Neural crest cell (in vitro differentiated cells): Measurements from ENCODE around the gene PPP2R5E. TPM values are rescaled to one million over a fixed set of nuclear protein-coding genes. Genes with fewer than 3 reads are reported as not detected.

Source experiments
- DNase-seq: peaks from one replicate; pipeline ENCODE4 v3.0.0; 2021; ENCODE audit warnings: low read depth, mixed read lengths, low spot score
- H3K27ac Mint-ChIP-seq: one replicate; pipeline ENCODE4 v1.8.0; 2021; ENCODE audit warnings: mild to moderate bottlenecking, mixed read lengths; ENCODE audit not compliant: unreplicated experiment
- H3K27me3 Mint-ChIP-seq: 2 replicates; pipeline ENCODE4 v1.8.0; 2021; ENCODE audit warnings: low read depth, mild to moderate bottlenecking, mixed read lengths
- H3K36me3 Mint-ChIP-seq: 2 replicates; pipeline ENCODE4 v1.8.0; 2021; ENCODE audit warnings: low read depth, mild to moderate bottlenecking, mixed read lengths
- H3K4me1 Mint-ChIP-seq: 2 replicates; pipeline ENCODE4 v1.8.0; 2021; ENCODE audit warnings: mixed read lengths
- H3K4me3 Mint-ChIP-seq: one replicate; pipeline ENCODE4 v1.8.0; 2021; ENCODE audit warnings: mild to moderate bottlenecking, mixed read lengths
- H3K9me3 Mint-ChIP-seq: 2 replicates; pipeline ENCODE4 v1.8.0; 2021; ENCODE audit warnings: mixed read lengths
- total RNA-seq: library from RNA; stranded (reverse); gene quantifications from 2 replicates; pipeline ENCODE4 v1.2.1, GENCODE V29; 2021
- TF ChIP-seq, protein P1 (sequence below): fragments of 200-600 bp; sonication (generic); conservative IDR thresholded peaks from 2 replicates; pipeline ENCODE4 v1.5.0; 2021; ENCODE audit warnings: antibody characterized with exemption, mild to moderate bottlenecking

The PPP2R5E gene
- total RNA-seq, 1 donor from 2014 or later, result 67.3 TPM

DNA sequence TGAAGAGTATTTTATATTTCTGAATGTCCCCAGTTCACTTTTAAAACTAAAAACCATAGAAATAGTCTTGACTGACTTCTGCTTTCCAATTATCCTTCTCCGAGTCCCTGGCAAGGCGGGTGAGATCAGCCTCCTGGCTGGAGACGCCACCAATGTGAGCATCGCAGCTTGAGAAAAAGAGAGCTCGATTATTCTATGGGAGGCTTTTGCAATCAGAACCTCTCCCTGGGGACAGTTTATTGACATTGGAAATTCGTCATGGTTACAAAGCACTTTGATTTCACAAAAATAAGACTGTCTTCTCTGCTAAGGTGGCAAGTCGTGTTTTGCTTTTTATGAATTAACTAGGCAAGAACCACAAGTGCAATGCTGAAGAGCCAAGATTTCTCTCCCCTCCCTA is 200.8 kb downstream of the PPP2R5E start:
- no peak for DNase-seq
- Mint-ChIP-seq H3K27me3 (peaks cover 8% of the 10 kb centered on the region), H3K4me3 (no peak overlapping the region), H3K27ac (no peak overlapping the region), H3K4me1 (peaks cover 10% of the 10 kb centered on the region), H3K9me3 (peaks cover 12% of the 10 kb centered on the region), H3K36me3 (no peaks in the 10 kb centered on the region)
- TF ChIP-seq, protein P1, sequence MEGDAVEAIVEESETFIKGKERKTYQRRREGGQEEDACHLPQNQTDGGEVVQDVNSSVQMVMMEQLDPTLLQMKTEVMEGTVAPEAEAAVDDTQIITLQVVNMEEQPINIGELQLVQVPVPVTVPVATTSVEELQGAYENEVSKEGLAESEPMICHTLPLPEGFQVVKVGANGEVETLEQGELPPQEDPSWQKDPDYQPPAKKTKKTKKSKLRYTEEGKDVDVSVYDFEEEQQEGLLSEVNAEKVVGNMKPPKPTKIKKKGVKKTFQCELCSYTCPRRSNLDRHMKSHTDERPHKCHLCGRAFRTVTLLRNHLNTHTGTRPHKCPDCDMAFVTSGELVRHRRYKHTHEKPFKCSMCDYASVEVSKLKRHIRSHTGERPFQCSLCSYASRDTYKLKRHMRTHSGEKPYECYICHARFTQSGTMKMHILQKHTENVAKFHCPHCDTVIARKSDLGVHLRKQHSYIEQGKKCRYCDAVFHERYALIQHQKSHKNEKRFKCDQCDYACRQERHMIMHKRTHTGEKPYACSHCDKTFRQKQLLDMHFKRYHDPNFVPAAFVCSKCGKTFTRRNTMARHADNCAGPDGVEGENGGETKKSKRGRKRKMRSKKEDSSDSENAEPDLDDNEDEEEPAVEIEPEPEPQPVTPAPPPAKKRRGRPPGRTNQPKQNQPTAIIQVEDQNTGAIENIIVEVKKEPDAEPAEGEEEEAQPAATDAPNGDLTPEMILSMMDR, result no peak

DNA sequence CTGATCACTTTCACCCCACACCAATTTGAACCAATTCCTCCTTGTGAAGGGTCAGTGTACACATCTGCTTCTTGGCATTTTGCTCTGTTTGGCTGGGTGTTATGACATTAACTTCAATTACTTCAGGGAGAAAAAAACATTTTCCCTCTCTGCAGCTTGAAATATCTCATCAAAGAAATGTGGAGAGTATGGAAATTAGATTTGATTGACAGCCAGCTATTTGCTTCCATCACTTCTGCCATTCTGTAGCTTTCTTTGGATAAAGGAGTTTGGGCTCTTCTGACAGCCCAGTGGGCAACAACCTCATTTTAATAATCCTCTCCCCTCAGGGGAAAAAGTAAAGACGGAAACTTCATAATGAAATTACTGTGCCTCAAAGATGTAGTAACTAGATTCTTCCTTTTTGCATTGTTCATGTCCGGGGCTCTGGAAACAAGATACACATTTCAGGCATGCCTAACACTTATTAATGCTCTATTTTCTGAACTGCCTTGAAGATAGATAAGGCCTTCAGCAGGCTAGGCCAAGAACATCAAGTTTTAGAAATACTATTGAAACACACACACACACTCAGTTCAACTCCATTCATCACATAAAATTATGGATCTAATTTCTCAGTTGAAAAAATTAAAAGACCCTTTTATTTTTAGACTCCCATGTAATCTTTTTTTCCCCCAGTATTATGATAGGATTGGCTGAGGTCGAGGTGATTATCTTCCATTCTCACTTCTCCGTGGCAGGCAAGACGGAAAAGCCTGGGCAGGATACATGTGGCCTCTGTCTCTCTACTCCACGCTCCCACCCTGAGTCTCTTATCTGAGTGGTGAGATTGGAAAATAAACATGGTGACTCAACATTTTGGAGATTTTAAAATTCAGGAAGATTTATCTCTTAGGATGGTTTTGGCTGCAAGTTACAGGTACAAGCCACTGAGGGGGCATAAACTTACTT is 214.1 kb downstream of the PPP2R5E start:
- Mint-ChIP-seq H3K27me3 (no peaks in the 10 kb centered on the region), H3K9me3 (peaks cover 4% of the 10 kb centered on the region), H3K4me1 (no peaks in the 10 kb centered on the region), H3K27ac (no peak overlapping the region), H3K4me3 (no peak overlapping the region), H3K36me3 (no peaks in the 10 kb centered on the region)
- DNase-seq, result no peak
- TF ChIP-seq, protein P1, result no peak

DNA sequence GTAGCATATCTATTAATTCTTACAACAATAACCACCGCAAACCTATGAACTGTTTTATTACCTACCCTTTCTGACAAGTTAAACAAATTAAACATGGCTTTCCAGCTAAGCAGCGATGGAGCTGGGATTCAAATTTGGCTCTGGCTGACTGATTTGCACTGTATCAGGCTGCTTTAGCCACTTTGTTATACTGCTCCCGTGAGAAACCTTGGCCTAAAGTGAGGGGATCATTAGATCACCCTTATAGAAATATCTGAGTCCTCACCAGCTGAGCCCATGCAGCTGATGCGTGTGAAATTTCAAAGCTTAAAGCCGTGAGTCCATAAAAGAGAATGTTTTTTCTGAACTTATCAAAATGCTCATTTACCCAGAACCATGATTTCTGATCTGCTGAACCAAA is 216.3 kb downstream of the PPP2R5E start:
- TF ChIP-seq, protein P1, result no peak
- DNase-seq, result no peak
- H3K4me1 Mint-ChIP-seq, result peaks cover 11% of the 10 kb centered on the region
- no peak overlapping the region for H3K27ac Mint-ChIP-seq
- no peaks in the 10 kb centered on the region for H3K36me3 Mint-ChIP-seq
- peaks cover 4% of the 10 kb centered on the region for H3K9me3 Mint-ChIP-seq
- no peaks in the 10 kb centered on the region for H3K27me3 Mint-ChIP-seq
- no peak overlapping the region for H3K4me3 Mint-ChIP-seq

DNA sequence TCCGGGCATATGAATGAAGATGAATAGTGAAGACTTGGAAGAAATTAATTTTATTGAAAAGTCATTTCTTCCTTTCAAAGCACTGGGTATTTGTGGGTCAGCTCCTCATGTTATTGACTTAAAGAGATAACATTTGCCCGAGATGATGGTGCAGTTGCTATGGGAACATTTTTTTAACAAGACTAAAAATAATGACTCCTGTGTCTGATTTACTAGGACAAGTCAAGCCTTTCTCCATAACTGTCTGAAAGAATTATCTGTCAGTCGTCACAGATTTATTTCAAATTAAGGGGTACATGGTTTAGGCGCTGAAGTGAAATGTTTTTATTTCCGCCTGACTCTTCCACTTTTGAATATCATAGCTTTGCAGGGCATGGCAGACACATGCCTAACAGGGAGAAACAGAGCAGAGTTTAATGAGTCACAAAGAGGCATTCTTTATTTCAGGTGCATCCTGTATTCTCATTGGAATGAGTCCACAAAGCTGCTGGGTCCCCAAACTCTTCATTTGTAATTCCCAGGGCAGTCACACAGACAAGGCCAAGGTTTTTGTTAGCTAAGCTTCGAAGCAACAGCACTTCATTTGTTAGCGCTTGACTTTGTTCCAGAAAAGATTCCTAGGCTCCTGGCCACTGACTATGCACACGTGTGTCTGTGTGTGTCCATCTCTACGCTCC is 220.1 kb downstream of the PPP2R5E start:
- Mint-ChIP-seq H3K27me3 (no peaks in the 10 kb centered on the region), H3K36me3 (no peaks in the 10 kb centered on the region), H3K4me1 (peaks cover 11% of the 10 kb centered on the region), H3K4me3 (no peak overlapping the region), H3K27ac (no peak overlapping the region), H3K9me3 (no peaks in the 10 kb centered on the region)
- TF ChIP-seq, protein P1, result no peak
- DNase-seq, result no peak

DNA sequence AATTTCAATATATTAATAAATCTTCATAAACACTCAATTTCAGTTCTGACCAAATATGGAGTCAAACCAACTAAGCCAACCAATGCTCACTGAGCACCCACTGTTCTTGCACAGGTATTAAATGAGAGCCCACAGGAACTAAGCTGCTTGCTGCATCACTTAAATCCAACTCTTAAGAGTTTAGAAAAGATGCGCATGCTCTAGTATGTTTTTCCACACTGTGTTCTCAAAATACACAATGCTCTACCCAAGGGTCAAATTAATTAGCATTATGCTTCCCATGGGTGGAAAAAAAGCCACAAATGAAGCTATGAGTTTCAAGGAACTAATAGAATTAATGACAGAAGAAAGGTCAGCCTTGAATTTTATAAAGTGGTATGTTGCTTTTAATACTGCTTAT is 220.7 kb downstream of the PPP2R5E start:
- Mint-ChIP-seq H3K4me1 (peaks cover 11% of the 10 kb centered on the region), H3K27ac (no peak overlapping the region), H3K4me3 (no peak overlapping the region), H3K9me3 (no peaks in the 10 kb centered on the region), H3K36me3 (no peaks in the 10 kb centered on the region), H3K27me3 (no peaks in the 10 kb centered on the region)
- TF ChIP-seq, protein P1, result no peak
- no peak for DNase-seq

Other genes starting within 250 kb of the PPP2R5E start
- not detected in 2 replicates for gene GPHB5, start 224.4 kb downstream of the PPP2R5E start, total RNA-seq
- gene WDR89, start 98.5 kb upstream of the PPP2R5E start, total RNA-seq, result 23.6 and 24.7 TPM in 2 replicates
- gene SGPP1, start 184.7 kb upstream of the PPP2R5E start, total RNA-seq, result 11.5 and 11.8 TPM in 2 replicates